HL-60 (cell line): ENCODE measurements around the gene HNRNPL.

Source experiments
- GABPA ChIP-seq: IDR thresholded peaks from 2 replicates; pipeline ENCODE4 v1.6.1; 2012; ENCODE audit warnings: low read depth
- TF ChIP-seq, protein P1 (sequence below): IDR thresholded peaks from one replicate; pipeline ENCODE4 v1.5.1; 2011; ENCODE audit warnings: low read length, control low read depth, inconsistent platforms; ENCODE audit not compliant: insufficient read depth
- TF ChIP-seq, protein P2 (sequence below): IDR thresholded peaks from 2 replicates; pipeline ENCODE4 v1.6.1; 2012; ENCODE audit warnings: low read depth; ENCODE audit not compliant: insufficient replicate concordance

DNA sequence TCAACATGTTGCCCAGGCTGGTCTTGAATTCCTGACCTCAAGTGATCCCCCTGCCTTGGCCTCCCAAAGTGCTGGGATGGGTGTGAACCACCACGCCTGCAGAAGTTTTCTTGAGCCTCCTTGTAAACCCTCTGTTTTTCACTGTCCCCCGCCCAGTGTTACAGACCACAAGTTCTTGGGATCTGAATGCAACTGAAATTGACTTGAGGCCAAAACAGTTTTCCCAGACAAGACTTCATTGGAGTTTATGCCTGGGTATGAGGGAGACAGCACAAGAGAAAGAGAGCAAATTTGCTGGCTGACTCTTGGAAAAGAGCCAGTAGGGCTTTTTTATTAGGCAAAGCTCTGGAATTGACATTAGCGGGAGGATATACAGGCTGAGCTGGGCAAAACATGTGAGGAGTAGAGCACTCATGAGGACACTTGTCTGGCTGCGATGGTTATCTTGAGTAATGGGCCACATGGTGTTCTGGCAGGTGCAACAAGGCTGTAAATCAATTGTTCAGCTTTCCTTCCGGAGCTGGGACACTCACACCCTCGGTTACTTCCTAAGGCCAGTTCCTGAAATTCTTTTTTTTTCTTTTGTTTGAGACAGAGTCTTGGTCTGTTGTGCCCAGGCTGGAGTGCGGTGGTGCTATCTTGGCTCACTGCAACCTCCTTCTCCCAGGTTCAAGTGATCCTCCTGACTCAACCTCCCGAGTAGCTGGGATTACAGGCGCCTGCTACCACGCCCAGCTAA lies 12.7 kb upstream of the HNRNPL start:
- TF ChIP-seq, protein P1, sequence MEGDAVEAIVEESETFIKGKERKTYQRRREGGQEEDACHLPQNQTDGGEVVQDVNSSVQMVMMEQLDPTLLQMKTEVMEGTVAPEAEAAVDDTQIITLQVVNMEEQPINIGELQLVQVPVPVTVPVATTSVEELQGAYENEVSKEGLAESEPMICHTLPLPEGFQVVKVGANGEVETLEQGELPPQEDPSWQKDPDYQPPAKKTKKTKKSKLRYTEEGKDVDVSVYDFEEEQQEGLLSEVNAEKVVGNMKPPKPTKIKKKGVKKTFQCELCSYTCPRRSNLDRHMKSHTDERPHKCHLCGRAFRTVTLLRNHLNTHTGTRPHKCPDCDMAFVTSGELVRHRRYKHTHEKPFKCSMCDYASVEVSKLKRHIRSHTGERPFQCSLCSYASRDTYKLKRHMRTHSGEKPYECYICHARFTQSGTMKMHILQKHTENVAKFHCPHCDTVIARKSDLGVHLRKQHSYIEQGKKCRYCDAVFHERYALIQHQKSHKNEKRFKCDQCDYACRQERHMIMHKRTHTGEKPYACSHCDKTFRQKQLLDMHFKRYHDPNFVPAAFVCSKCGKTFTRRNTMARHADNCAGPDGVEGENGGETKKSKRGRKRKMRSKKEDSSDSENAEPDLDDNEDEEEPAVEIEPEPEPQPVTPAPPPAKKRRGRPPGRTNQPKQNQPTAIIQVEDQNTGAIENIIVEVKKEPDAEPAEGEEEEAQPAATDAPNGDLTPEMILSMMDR: no peak
- TF ChIP-seq GABPA: no peak
- TF ChIP-seq, protein P2, sequence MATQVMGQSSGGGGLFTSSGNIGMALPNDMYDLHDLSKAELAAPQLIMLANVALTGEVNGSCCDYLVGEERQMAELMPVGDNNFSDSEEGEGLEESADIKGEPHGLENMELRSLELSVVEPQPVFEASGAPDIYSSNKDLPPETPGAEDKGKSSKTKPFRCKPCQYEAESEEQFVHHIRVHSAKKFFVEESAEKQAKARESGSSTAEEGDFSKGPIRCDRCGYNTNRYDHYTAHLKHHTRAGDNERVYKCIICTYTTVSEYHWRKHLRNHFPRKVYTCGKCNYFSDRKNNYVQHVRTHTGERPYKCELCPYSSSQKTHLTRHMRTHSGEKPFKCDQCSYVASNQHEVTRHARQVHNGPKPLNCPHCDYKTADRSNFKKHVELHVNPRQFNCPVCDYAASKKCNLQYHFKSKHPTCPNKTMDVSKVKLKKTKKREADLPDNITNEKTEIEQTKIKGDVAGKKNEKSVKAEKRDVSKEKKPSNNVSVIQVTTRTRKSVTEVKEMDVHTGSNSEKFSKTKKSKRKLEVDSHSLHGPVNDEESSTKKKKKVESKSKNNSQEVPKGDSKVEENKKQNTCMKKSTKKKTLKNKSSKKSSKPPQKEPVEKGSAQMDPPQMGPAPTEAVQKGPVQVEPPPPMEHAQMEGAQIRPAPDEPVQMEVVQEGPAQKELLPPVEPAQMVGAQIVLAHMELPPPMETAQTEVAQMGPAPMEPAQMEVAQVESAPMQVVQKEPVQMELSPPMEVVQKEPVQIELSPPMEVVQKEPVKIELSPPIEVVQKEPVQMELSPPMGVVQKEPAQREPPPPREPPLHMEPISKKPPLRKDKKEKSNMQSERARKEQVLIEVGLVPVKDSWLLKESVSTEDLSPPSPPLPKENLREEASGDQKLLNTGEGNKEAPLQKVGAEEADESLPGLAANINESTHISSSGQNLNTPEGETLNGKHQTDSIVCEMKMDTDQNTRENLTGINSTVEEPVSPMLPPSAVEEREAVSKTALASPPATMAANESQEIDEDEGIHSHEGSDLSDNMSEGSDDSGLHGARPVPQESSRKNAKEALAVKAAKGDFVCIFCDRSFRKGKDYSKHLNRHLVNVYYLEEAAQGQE: no peak
